GM12878 (cell line): Measurements from ENCODE around the gene CORO1C.

ENCODE experiments used
- KAT2A ChIP-seq: conservative IDR thresholded peaks from 2 replicates; pipeline ENCODE4 v1.6.1; 2011; ENCODE audit warnings: low read depth, low read length; ENCODE audit not compliant: control insufficient read depth
- MYB ChIP-seq: fragments of 150-350 bp; IDR thresholded peaks from 2 replicates; pipeline ENCODE4 v1.6.1; 2014; ENCODE audit warnings: mild to moderate bottlenecking, low read depth, low read length, borderline replicate concordance
- SRF ChIP-seq, 2 experiments: IDR thresholded peaks; 2 replicates each; pipeline ENCODE4 v1.6.1; 2011; ENCODE audit warnings: low read depth in 2 of 2, low read length in 2 of 2, mild to moderate bottlenecking in 1 of 2, moderate library complexity in 1 of 2
- TARDBP ChIP-seq: IDR thresholded peaks from 2 replicates; pipeline ENCODE4 v1.6.1; 2016; ENCODE audit warnings: borderline replicate concordance
- ZNF274 ChIP-seq: IDR thresholded peaks from one replicate; pipeline ENCODE4 v1.8.0; 2011; ENCODE audit not compliant: insufficient read length, insufficient read depth
- ZZZ3 ChIP-seq: IDR thresholded peaks from 2 replicates; pipeline ENCODE4 v1.6.1; 2011; ENCODE audit warnings: low read depth; ENCODE audit not compliant: control insufficient read depth, insufficient read length
- TF ChIP-seq, protein P1 (sequence below), 3 experiments: IDR thresholded peaks in 2 of 3; conservative IDR thresholded peaks in 1 of 3; 2 replicates each; pipeline ENCODE4 v1.5.1; 2011; ENCODE audit warnings: low read depth in 3 of 3, low read length in 3 of 3, mild to moderate bottlenecking in 3 of 3, control low read depth in 2 of 3, moderate library complexity in 2 of 3, inconsistent platforms in 1 of 3, mixed read lengths in 1 of 3; ENCODE audit not compliant: control insufficient read depth in 2 of 3, insufficient read depth in 1 of 3; ENCODE audit errors: extremely low read depth in 1 of 3
- TF ChIP-seq, protein P2 (sequence below): IDR thresholded peaks from 2 replicates; pipeline ENCODE4 v1.6.1; 2012; ENCODE audit warnings: mild to moderate bottlenecking, low read depth, low read length

DNA sequence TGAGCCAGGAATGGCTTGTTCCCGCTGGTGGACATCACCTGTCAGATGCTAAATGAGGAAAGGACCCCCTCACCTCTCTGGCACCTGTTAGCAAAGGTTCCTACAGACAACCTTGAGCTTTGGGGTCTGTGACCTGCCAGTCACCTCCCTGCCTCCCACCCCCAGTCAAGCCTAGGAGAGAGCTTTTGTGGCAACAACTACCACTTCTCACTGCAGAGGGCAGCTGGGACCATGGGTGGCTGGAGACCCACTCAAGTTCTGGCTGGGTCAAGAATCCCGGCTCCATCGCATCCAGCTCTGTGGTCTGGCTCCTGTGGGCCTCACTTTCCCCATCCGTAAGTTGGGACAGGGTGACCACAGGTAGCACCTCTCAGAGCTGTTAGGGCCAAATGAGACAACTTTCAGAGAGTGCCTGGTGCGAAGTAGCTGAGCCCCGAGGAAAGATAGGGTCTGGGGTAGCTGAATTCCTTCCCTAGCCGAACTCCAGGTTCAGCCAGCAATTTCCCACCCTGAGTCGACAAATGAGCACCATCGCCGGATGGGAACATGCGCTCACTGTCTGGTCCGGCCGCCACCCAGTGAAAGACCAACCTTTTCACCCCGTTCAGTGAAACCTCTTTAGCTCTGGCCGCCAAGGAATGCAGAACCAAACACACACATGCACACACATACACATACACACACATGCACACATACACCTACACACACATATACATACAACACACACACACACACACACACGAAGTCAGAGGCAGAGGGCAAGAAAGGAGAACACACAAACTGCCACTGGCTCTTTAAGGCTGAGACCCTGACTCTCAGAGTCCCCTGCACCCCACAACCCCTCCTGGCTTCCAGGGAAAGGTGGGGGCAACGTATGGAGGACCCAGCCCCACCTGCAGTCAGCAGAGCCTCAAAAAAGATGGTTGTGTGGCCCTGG lies 135.3 kb downstream of the CORO1C start:
- TF ChIP-seq, protein P1, sequence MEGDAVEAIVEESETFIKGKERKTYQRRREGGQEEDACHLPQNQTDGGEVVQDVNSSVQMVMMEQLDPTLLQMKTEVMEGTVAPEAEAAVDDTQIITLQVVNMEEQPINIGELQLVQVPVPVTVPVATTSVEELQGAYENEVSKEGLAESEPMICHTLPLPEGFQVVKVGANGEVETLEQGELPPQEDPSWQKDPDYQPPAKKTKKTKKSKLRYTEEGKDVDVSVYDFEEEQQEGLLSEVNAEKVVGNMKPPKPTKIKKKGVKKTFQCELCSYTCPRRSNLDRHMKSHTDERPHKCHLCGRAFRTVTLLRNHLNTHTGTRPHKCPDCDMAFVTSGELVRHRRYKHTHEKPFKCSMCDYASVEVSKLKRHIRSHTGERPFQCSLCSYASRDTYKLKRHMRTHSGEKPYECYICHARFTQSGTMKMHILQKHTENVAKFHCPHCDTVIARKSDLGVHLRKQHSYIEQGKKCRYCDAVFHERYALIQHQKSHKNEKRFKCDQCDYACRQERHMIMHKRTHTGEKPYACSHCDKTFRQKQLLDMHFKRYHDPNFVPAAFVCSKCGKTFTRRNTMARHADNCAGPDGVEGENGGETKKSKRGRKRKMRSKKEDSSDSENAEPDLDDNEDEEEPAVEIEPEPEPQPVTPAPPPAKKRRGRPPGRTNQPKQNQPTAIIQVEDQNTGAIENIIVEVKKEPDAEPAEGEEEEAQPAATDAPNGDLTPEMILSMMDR (IDR thresholded peaks at IDR 0.05 in 2 of 3, conservative IDR thresholded peaks at IDR 0.05 in 1 of 3; ENCODE audit: control insufficient read depth in 2 of 3, extremely low read depth in 1 of 3, insufficient read depth in 1 of 3, low read depth in 3 of 3, low read length in 3 of 3): no peak
- TF ChIP-seq SRF (IDR thresholded peaks at IDR 0.05; ENCODE audit: low read depth in 2 of 2, low read length in 2 of 2): no peak
- no peak for TF ChIP-seq TARDBP
- TF ChIP-seq MYB: no peak
- no peak for TF ChIP-seq KAT2A
- no peak for TF ChIP-seq ZZZ3
- TF ChIP-seq, protein P2, sequence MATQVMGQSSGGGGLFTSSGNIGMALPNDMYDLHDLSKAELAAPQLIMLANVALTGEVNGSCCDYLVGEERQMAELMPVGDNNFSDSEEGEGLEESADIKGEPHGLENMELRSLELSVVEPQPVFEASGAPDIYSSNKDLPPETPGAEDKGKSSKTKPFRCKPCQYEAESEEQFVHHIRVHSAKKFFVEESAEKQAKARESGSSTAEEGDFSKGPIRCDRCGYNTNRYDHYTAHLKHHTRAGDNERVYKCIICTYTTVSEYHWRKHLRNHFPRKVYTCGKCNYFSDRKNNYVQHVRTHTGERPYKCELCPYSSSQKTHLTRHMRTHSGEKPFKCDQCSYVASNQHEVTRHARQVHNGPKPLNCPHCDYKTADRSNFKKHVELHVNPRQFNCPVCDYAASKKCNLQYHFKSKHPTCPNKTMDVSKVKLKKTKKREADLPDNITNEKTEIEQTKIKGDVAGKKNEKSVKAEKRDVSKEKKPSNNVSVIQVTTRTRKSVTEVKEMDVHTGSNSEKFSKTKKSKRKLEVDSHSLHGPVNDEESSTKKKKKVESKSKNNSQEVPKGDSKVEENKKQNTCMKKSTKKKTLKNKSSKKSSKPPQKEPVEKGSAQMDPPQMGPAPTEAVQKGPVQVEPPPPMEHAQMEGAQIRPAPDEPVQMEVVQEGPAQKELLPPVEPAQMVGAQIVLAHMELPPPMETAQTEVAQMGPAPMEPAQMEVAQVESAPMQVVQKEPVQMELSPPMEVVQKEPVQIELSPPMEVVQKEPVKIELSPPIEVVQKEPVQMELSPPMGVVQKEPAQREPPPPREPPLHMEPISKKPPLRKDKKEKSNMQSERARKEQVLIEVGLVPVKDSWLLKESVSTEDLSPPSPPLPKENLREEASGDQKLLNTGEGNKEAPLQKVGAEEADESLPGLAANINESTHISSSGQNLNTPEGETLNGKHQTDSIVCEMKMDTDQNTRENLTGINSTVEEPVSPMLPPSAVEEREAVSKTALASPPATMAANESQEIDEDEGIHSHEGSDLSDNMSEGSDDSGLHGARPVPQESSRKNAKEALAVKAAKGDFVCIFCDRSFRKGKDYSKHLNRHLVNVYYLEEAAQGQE: no peak
- no peak for TF ChIP-seq ZNF274
